IMR-90 (cell line): ENCODE measurements around the gene MICOS13. TPM values are rescaled to one million over a fixed set of nuclear protein-coding genes. Genes with fewer than 3 reads are reported as not detected.

Source experiments
- ATAC-seq: fragments of 200-7000 bp; cut with Tn5 transposase; 2 replicates; pipeline ENCODE4 v1.9.1; 2020; ENCODE audit warnings: low read depth, mild to moderate bottlenecking, moderate library complexity
- BruUV-seq: library from RNA; stranded (reverse); fragments of 400-500 nt; replicated peaks from 2 replicates; lab custom pipeline; 2021; lab: Mats Ljungman, UMichigan
- CTCF ChIA-PET: fragments of 300-600 bp; formaldehyde crosslinking; extraction: SDS; loops from one replicate; lab custom pipeline; 2021; ENCODE audit warnings: antibody characterized with exemption; lab: Yijun Ruan, JAX
- POLR2A ChIA-PET: fragments of 300-600 bp; sonication (Branson Sonifier 250); formaldehyde crosslinking; loops from one replicate; lab custom pipeline; 2022; ENCODE audit warnings: antibody characterized with exemption; ENCODE audit not compliant: unreplicated experiment; lab: Charles Lee
- DNase-seq: peaks from one replicate; pipeline ENCODE4 v3.0.0; 2013
- H2AFZ ChIP-seq: replicated peaks from 2 replicates; pipeline ENCODE3; 2013; ENCODE audit warnings: low read length, mild to moderate bottlenecking; ENCODE audit not compliant: poor library complexity
- H2AK5ac ChIP-seq: 2 replicates; pipeline ENCODE4 v1.6.1; 2013; ENCODE audit warnings: low read depth, low read length, inconsistent platforms
- H2AK9ac ChIP-seq: replicated peaks from 2 replicates; pipeline ENCODE3; 2013; ENCODE audit warnings: mild to moderate bottlenecking, low read depth, low read length, moderate library complexity; ENCODE audit not compliant: poor library complexity
- H2BK120ac ChIP-seq: 2 replicates; pipeline ENCODE4 v1.6.1; 2013; ENCODE audit warnings: low read depth, low read length, inconsistent platforms
- H2BK15ac ChIP-seq: 3 replicates; pipeline ENCODE4 v1.6.1; 2013; ENCODE audit warnings: low read depth, low read length, inconsistent platforms
- H2BK20ac ChIP-seq: 2 replicates; pipeline ENCODE4 v1.6.1; 2013; ENCODE audit warnings: low read depth, mild to moderate bottlenecking, inconsistent platforms, low read length, moderate library complexity
- H2BK5ac ChIP-seq: 2 replicates; pipeline ENCODE4 v1.6.1; 2013; ENCODE audit warnings: mild to moderate bottlenecking, low read depth, low read length, inconsistent platforms; ENCODE audit not compliant: poor library complexity, severe bottlenecking
- H3K14ac ChIP-seq: replicated peaks from 2 replicates; pipeline ENCODE4 v1.6.1; 2013; ENCODE audit warnings: low read depth, low read length, inconsistent platforms
- H3K18ac ChIP-seq: 2 replicates; pipeline ENCODE4 v1.6.1; 2013; ENCODE audit warnings: low read depth, low read length, control low read depth
- H3K23ac ChIP-seq: 2 replicates; pipeline ENCODE4 v1.6.1; 2013; ENCODE audit warnings: low read depth, low read length, inconsistent platforms
- H3K27ac ChIP-seq: 2 replicates; pipeline ENCODE4 v1.5.1; 2013; ENCODE audit warnings: mild to moderate bottlenecking, control low read depth, low read length; ENCODE audit not compliant: insufficient read depth
- H3K27me3 ChIP-seq: 2 replicates; pipeline ENCODE4 v1.6.1; 2013; ENCODE audit warnings: low read length; ENCODE audit not compliant: control insufficient read depth, insufficient read depth
- H3K36me3 ChIP-seq: 2 replicates; pipeline ENCODE4 v1.6.1; 2013; ENCODE audit warnings: low read length, mixed read lengths; ENCODE audit not compliant: control insufficient read depth, insufficient read depth
- H3K4ac ChIP-seq: 2 replicates; pipeline ENCODE4 v1.6.1; 2013; ENCODE audit warnings: low read depth, low read length, inconsistent platforms
- H3K4me1 ChIP-seq: 2 replicates; pipeline ENCODE4 v1.6.1; 2013; ENCODE audit warnings: low read length, mixed read lengths; ENCODE audit not compliant: control insufficient read depth, insufficient read depth
- H3K4me2 ChIP-seq: 2 replicates; pipeline ENCODE4 v1.6.1; 2013; ENCODE audit warnings: low read depth, mild to moderate bottlenecking, control low read depth, low read length, moderate library complexity
- H3K4me3 ChIP-seq: 2 replicates; pipeline ENCODE4 v1.5.1; 2013; ENCODE audit warnings: low read depth, mild to moderate bottlenecking, control low read depth, low read length, moderate library complexity; ENCODE audit not compliant: insufficient read depth
- H3K56ac ChIP-seq: 2 replicates; pipeline ENCODE4 v1.6.1; 2013; ENCODE audit warnings: low read length, inconsistent platforms; ENCODE audit not compliant: insufficient read depth; ENCODE audit errors: extremely low read depth
- H3K79me1 ChIP-seq, 2 experiments: 2 replicates each; pipeline ENCODE4 v1.6.1; 2013; ENCODE audit warnings: low read length in 2 of 2, inconsistent platforms in 1 of 2, low read depth in 1 of 2
- H3K9ac ChIP-seq: 2 replicates; pipeline ENCODE4 v1.6.1; 2013; ENCODE audit warnings: low read depth, low read length, control low read depth
- H3K9me1 ChIP-seq: 2 replicates; pipeline ENCODE4 v1.6.1; 2013; ENCODE audit warnings: low read length, inconsistent platforms; ENCODE audit not compliant: insufficient read depth
- H3K9me3 ChIP-seq: 2 replicates; pipeline ENCODE4 v1.6.1; 2013; ENCODE audit warnings: low read length; ENCODE audit not compliant: control insufficient read depth, insufficient read depth
- H4K20me1 ChIP-seq: 2 replicates; pipeline ENCODE4 v1.6.1; 2013; ENCODE audit warnings: low read length, inconsistent platforms; ENCODE audit not compliant: insufficient read depth
- H4K5ac ChIP-seq: 2 replicates; pipeline ENCODE4 v1.6.1; 2013; ENCODE audit warnings: mild to moderate bottlenecking, low read depth, low read length, control low read depth
- H4K8ac ChIP-seq, 2 experiments: 2 replicates each; pipeline ENCODE4 v1.6.1; 2013; ENCODE audit warnings: low read depth in 2 of 2, low read length in 2 of 2, control low read depth in 1 of 2, inconsistent platforms in 1 of 2
- H4K91ac ChIP-seq: 2 replicates; pipeline ENCODE4 v1.6.1; 2013; ENCODE audit warnings: low read depth, low read length, inconsistent platforms; ENCODE audit not compliant: insufficient read depth
- BHLHE40 ChIP-seq: fragments of 150-350 bp; IDR thresholded peaks from 2 replicates; pipeline ENCODE4 v1.6.1; 2016; ENCODE audit warnings: mild to moderate bottlenecking, low read depth, low read length
- CEBPB ChIP-seq: IDR thresholded peaks from 2 replicates; pipeline ENCODE4 v1.6.1; 2012; ENCODE audit warnings: low read depth, low read length, improper control_type of control experiment
- CHD1 ChIP-seq: IDR thresholded peaks from 2 replicates; pipeline ENCODE4 v1.6.1; 2012; ENCODE audit warnings: low read depth, low read length, improper control_type of control experiment
- CTCF ChIP-seq: conservative IDR thresholded peaks from 2 replicates; pipeline ENCODE4 v1.5.1; 2012; ENCODE audit warnings: mild to moderate bottlenecking, low read depth, low read length, improper control_type of control experiment
- FOS ChIP-seq: fragments of 150-350 bp; IDR thresholded peaks from 2 replicates; pipeline ENCODE4 v1.6.1; 2016; ENCODE audit warnings: low read depth, low read length
- MAFK ChIP-seq: IDR thresholded peaks from 2 replicates; pipeline ENCODE4 v1.6.1; 2012; ENCODE audit warnings: low read depth, low read length, improper control_type of control experiment
- MAZ ChIP-seq: IDR thresholded peaks from 2 replicates; pipeline ENCODE4 v1.6.1; 2012; ENCODE audit warnings: low read depth, mild to moderate bottlenecking, low read length, improper control_type of control experiment, moderate library complexity, borderline replicate concordance
- MXI1 ChIP-seq: IDR thresholded peaks from 2 replicates; pipeline ENCODE4 v1.6.1; 2012; ENCODE audit warnings: low read depth, mild to moderate bottlenecking, low read length, moderate library complexity, borderline replicate concordance
- NFE2L2 ChIP-seq: fragments of 150-350 bp; IDR thresholded peaks from 2 replicates; pipeline ENCODE4 v1.6.1; 2016; ENCODE audit warnings: low read depth, mild to moderate bottlenecking, low read length
- POLR2A ChIP-seq: IDR thresholded peaks from 2 replicates; pipeline ENCODE4 v1.6.1; 2012; ENCODE audit warnings: mild to moderate bottlenecking, low read depth, low read length
- RCOR1 ChIP-seq: IDR thresholded peaks from 2 replicates; pipeline ENCODE4 v1.6.1; 2012; ENCODE audit warnings: mild to moderate bottlenecking, low read length, improper control_type of control experiment; ENCODE audit not compliant: insufficient replicate concordance
- RFX5 ChIP-seq: IDR thresholded peaks from 2 replicates; pipeline ENCODE4 v1.8.0; 2012; ENCODE audit warnings: low read depth, mild to moderate bottlenecking, low read length, moderate library complexity
- SMC3 ChIP-seq: fragments of 150-350 bp; IDR thresholded peaks from 2 replicates; pipeline ENCODE4 v1.6.1; 2016; ENCODE audit warnings: low read depth, mild to moderate bottlenecking, antibody characterized with exemption, low read length, moderate library complexity
- USF2 ChIP-seq: fragments of 150-350 bp; IDR thresholded peaks from 2 replicates; pipeline ENCODE4 v1.6.1; 2017; ENCODE audit warnings: mild to moderate bottlenecking, antibody characterized with exemption, low read length, low read depth
- WGBS, 2 experiments: methylation state at CpG; one replicate each; pipeline versions ENCODE4 v1.1.5 to v1.1.7; 2013; ENCODE audit warnings: missing lambda C conversion rate in 2 of 2; ENCODE audit not compliant: insufficient read length in 1 of 2; ENCODE audit errors: extremely low coverage in 2 of 2; 5-methylcytosine and 5-hydroxymethylcytosine counted together
- dilution Hi-C: fragments of 300-500 bp; cut with HindIII; formaldehyde crosslinking; loops from one replicate; pipeline ENCODE4 v1.14.3; 2018; ENCODE audit warnings: low sequenced_read_pairs; ENCODE audit not compliant: unreplicated experiment
- in situ Hi-C: fragments of 300-500 bp; cut with MboI; formaldehyde crosslinking; loops from 3 replicates; pipeline ENCODE4 v1.14.3; 2019; ENCODE audit warnings: low sequenced_read_pairs, inconsistent platforms, mixed read lengths
- intact Hi-C: fragments of 100-400 bp; cut with micrococcal nuclease; formaldehyde crosslinking; loops from 2 replicates; pipeline ENCODE4 v1.10.0; 2022
- polyA plus RNA-seq, 3 experiments: library from polyadenylated mRNA; depleted of rRNA; stranded (reverse); fragments of >200 nt; gene quantifications; 2 replicates each; pipeline ENCODE4 v1.2.3, GENCODE V29; 2012; ENCODE audit warnings: low replicate concordance in 1 of 3
- total RNA-seq: library from RNA; depleted of rRNA; stranded (reverse); fragments of >200 nt; gene quantifications from 2 replicates; pipeline ENCODE4 v1.2.3, GENCODE V29; 2012

Gene MICOS13
- total and polyA plus RNA-seq, 2 of the 4 experiments (the other 2 are of a cell fraction): 14.5 to 48.9 TPM

- Histone ChIP-seq H4K8ac (no peak overlapping the region), H3K9ac (no peak overlapping the region), H3K4me1 (no peaks in the 10 kb centered on the region), H3K27me3 (no peaks in the 10 kb centered on the region), H2AFZ (no peak overlapping the region), H3K4me2 (no peak overlapping the region), H3K4me3 (no peak overlapping the region), H3K9me3 (no peaks in the 10 kb centered on the region), H4K20me1 (peaks cover 31% of the 10 kb centered on the region), H2AK9ac (no peak overlapping the region), H3K9me1 (peaks cover 6% of the 10 kb centered on the region; the same call in 1 of the 2 replicates), H4K91ac (no peak overlapping the region), H2BK20ac (no peak overlapping the region), H3K27ac (no peak overlapping the region), H3K79me1 (peaks cover 0 to 49% of the 10 kb centered on the region in 2 experiments; a peak in 3 of 4 replicates), H3K56ac (no peak overlapping the region), H2BK15ac (no peak overlapping the region), H4K5ac (no peak overlapping the region), H2AK5ac (no peak overlapping the region), H3K23ac (no peak overlapping the region), H3K14ac (no peak overlapping the region), H3K36me3 (peaks cover 78% of the 10 kb centered on the region), H3K4ac (no peak overlapping the region), H2BK120ac (no peak overlapping the region), H2BK5ac (no peak overlapping the region), H3K18ac (no peak overlapping the region)
- TF ChIP-seq CTCF (no peak), SMC3 (no peak), CHD1 (no peak), RCOR1 (no peak), CEBPB (no peak), MAZ (no peak), MAFK (no peak), MXI1 (no peak), FOS (no peak), NFE2L2 (no peak), USF2 (no peak), RFX5 (no peak), POLR2A (no peak), BHLHE40 (no peak)
- ATAC-seq: no peak
- CTCF ChIA-PET: no interaction called here
- POLR2A ChIA-PET: no interaction called here
- WGBS, 2 experiments: 96% methylated on average over 9 of the region's 17 CpGs; no CpG with 5 or more reads in 1 of the 2 experiments
- dilution Hi-C loops (no loop called here), in situ Hi-C loops (no loop called here), intact Hi-C loops (no loop called here)
- DNase-seq: no peak
- BruUV-seq: no TSS peak
These were observed 16.4 kb downstream of the MICOS13 start for GRCh38 chr19:5663904-5664303.
